ENCODE data around the gene OR56A4.
"Not testable (repeated sequence)": the region's sequence is repeated elsewhere in the genome, so short reads cannot be mapped to it uniquely, and the experiment has no call there.

The OR56A4 gene, protein sequence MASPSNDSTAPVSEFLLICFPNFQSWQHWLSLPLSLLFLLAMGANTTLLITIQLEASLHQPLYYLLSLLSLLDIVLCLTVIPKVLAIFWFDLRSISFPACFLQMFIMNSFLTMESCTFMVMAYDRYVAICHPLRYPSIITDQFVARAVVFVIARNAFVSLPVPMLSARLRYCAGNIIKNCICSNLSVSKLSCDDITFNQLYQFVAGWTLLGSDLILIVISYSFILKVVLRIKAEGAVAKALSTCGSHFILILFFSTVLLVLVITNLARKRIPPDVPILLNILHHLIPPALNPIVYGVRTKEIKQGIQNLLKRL

GRCh38 chr11:6006846-6007245 lies at the start of gene OR56A4:
Gene OR56A4, minus strand, starts transcription at chr11:6006946. Its CDS starts 3,954 bp downstream, at chr11:6002992.
- DNase-seq, result no peak

DNA sequence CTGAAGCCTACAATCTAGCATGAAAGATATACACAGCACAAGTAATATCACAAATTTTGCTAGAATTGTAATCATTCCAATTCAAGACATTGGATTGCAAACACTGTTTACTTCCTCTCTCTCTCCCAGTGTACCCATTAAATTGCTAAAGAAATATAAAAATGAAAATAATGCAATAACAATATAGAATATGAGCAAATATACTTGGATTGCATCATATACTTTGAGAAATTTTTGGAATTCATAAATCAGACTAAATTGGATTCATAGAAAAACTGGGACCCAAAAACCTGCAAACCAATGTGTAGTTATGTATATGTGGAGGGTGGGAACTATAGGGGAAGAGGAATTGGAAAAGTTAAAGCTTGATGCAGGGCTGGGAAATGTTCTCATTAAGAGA lies 48.8 kb upstream of the OR56A4 start:
- DNase-seq, result no peak

DNA sequence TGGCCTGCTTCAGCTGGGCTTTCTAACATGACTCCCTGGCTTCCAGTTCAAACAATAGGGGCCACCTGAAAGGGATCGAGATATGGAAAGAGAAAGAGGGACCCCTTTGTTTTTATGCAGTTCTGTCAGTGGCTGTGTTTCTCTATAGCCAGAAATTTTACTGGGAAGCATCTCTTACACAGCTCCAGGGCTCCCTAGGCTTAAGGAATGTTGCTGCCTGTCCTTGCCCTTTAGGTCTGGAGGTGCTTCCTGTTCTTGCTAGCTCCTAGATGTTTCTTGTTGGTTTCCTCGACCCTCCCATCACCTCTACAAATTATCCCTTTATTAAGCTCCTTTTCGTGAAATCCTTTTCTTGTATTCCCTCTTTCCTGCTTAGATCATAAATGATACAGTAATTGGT lies 45.6 kb upstream of the OR56A4 start:
- DNase-seq, result no peak

DNA sequence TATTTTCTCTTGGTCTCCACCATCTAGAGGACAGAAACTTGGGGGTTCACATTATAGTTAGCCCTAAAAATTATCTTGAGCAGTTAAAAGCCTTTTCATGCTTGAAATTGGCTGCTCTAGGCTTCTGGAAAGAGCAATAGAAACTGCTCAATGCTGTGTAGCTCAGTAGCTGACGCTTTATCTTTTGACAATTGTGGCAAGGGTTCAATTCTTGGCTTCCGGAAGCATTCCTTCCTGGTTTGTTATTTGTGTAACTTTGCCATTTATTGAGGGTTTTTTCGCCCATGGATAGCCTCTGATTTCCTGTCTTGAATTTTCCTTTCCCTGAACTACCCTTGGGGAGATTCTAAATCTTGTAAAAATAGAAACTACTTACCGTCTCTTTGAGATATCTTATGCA lies 34.1 kb upstream of the OR56A4 start:
- no peak for DNase-seq

DNA sequence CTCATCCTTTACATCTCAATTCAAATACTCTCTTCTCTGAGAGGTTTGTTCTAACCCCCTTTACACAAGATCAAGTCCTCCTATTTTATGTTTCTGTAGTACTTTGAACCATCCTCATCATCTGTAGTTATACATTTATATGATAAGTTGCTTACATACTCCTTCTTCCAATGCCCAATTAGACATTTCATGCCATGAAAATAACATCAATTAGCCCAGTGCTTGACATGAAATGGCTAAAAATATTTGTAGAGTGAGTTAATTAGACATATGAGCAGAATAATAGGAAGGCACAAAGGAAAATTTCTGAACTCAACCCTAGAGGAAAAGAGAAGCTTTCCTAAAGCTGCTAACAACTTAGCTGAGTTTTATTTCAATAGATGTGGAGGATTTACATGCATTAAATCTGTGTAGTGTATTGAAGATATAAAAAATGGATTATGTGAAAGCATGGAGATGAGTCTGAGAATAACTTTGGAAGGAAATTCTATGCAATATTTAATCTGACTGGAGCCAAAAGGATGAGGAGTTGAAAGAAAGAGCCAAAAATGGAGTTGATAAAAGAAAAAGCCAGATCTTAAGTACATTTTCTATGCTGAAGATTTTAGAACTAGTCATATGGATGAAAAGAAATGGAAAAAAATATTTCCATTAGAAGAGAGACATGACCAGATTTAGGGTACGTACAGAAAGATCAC lies 24.1 kb upstream of the OR56A4 start, which contains the start of gene OR56A1:
OR56A1 (minus strand) TSS at position 51 of the 698 bp plus-strand sequence. CDS start 3,066 bp downstream, outside the sequence.
- DNase-seq, result no peak

DNA sequence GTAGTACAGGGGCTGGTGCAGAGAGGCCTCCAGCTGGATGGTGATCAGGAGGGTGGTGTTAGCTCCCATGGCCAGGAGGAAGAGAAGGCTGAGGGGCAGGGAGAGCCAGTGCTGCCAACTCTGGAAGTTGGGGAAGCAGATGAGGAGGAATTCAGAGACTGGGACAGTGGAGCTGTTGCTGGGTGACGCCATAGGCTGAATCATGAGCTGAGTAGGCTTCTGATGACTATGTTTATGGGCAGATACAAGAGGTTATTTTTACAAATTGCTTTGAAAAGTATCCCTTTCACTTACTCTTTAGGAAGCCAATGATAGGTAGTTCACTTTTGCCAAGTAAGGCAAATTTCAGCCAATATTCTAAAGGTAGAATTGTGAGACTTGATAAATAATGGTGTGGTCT lies 20.8 kb upstream of the OR56A4 start:
- DNase-seq, result no peak

DNA sequence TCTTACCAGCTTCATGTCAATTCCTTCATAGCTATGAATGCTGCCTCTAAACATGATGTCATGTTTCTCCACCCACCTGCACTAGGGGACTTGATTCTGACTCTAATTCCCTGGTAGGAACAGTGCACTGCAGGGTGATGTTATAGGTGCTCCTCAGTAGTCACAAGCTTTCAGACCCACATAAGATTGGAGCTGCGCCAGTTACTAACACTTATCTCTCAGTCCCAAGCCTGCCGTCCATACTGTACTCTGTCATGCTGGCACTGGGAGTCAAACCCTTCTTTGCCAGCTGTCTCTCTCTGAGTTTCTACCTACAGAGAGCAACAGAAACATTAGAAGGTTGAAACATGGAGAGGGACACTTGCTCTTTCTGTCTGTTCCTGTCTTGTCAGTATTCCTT lies 18.3 kb upstream of the OR56A4 start:
- no peak for DNase-seq

- no peak for DNase-seq
Observed at GRCh38 chr11:6022956-6023355, 16.2 kb upstream of the OR56A4 start.

DNA sequence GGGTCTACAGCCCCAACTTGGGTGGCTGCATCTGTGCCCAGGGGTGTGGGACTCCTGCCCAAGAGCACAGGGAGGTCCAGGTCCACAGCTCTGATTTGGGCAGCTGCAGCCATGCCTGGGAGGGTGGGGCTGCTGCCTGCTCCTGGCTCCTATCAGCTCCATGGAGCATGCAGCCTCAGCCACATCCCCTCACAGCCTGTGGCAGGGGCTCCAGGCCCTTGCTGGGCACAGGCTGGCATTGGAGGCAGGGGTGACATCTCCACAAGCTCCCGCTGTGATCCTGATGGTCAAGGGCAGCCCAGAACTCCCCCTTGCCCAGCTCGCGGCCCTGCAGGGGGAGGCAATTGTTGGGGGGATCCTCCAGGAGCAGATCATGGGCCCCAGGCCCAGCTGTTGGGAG lies 6.3 kb upstream of the OR56A4 start:
- DNase-seq, result no peak

DNA sequence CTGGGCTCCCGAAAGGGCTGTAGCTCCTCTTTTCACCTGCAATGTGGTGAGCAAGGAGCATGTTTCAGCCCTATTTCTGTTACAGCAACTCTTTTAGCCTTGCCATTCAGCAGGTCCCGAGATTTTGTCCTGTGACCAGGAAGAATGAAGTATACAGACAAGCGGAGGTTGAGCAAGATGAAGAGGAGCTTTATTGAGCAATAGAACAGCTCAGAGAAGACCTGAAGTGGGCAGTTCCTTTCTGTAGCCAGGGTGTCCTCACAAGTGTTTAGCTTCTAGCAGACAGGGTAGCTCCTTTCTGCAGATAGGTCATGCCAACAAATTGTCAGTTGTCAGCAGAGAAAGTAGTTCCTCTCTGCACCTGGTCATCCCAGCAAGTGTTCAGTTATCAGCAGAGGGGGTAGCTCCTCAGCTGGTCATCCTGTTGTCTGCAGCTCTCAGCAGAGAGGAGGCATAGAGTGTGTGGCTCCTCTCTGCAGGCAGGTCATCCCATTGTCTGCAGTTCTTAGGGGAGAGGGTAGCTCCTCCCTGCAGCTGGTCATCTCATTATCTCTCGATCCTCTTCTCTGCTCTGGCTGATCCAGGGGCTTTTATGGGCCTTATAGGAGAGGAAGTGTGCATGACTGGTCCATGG lies 5.4 kb upstream of the OR56A4 start:
- DNase-seq, result no peak

DNA sequence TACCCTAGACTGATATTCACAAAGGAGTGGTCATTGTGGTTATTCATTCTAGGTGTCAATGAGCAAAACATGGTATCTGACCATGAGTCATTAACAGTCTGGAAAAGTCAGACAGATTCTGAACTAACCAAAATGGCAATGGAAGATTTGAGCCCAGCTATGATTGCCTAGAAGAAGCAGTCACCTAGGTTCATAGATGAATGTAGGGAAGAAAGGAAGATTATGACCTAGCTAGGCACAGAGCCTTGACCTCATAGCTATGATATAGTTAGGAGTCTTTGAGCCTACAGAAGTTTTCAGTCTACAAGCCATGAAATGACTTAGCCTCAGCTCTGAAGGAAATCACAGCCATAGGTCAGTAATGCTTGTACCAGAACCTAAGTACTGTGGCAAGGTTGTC lies 351 bp downstream of the OR56A4 start:
- DNase-seq, result no peak

DNA sequence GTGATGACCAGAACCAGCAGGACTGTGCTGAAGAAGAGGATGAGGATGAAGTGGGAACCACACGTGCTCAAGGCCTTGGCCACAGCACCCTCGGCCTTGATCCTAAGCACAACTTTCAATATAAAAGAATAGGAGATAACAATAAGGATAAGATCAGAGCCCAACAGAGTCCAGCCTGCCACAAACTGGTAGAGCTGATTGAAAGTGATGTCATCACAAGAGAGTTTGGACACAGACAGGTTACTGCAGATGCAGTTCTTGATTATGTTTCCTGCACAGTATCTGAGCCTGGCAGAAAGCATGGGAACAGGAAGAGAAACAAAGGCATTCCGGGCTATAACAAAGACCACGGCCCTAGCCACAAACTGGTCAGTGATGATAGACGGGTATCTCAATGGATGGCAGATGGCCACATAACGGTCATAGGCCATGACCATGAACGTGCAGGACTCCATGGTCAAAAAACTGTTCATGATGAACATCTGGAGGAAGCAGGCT lies 4.5 kb downstream of the OR56A4 start:
- no peak for DNase-seq

DNA sequence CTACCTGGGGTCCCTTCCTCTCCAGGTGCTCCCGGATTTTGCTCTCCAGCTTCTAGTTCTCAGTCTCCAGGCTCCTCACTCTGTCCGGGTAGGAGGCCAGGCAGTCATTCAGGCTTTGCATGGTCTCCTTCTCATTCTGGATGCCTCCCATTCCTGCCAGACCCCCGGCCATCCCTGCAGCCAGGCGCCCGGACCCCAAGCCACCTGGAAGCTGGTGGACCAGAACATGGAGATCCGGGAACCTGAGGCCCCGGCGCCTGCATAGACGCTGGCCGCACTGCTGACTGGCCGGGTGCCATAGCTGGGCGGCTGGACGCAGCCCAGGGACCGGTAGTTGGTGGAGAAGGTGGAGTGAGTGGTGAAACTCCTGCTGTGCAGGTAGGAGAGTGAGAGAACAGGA lies 12.0 kb downstream of the OR56A4 start:
- no peak for DNase-seq

DNA sequence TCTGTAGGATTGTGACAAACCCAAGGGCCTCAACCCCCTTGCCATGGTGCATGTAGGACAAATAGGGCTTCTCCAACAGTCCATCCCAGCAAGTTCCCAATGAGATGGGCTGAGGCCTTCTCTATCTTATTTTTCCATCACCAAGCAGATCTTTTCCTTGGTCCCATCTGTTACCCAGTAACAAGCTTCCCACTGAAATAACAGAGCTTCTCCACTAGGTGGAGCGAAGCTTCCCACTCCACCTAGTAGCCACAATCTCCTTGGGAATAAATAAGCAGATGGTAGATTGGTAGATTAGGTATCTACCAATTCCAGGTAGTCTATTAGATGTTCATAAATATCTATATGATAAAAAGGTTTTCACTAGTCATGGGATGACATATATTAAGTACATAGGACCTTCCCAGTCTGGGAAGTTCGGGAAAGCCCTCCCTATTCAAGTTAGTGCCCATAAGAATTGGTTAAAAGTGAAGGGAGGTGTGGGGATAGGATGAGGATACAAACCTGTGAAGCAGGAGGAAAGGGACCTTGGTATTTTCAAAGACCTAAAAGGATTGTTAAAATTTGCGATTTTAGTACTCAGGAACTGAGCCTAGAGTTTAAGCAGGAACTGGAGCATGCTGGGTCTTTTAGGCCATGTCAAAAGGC lies 14.0 kb downstream of the OR56A4 start:
- peak; percentile 6 for DNase-seq

DNA sequence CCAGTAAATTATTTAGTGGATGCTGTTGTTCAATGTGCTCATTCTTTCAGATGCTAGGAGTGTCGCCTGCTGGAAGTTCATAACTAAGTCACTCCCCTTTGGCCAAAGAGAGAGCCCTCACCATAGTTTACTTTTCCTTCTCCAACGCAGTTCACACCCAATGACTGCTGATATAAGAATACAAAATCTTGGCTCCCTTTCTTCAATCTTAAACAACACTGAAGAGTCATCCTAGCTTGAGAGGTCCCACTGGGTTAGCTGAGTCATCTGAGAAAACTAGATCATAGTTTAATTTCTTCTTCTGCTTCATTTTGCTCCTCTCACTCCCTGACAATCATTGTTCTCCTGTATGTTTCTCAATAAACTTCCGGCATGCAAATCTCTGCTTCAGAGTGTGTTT lies 14.6 kb downstream of the OR56A4 start:
- DNase-seq, result no peak

- no peak for DNase-seq
Observed at GRCh38 chr11:5989203-5989602, 17.5 kb downstream of the OR56A4 start.

GRCh38 chr11:5986885-5987284 lies 19.9 kb downstream of the OR56A4 start, which contains the start of gene OR52L1:
Gene OR52L1, minus strand, starts transcription at chr11:5986985. Its CDS starts 55 bp downstream, at chr11:5986930.
- DNase-seq, result no peak

DNA sequence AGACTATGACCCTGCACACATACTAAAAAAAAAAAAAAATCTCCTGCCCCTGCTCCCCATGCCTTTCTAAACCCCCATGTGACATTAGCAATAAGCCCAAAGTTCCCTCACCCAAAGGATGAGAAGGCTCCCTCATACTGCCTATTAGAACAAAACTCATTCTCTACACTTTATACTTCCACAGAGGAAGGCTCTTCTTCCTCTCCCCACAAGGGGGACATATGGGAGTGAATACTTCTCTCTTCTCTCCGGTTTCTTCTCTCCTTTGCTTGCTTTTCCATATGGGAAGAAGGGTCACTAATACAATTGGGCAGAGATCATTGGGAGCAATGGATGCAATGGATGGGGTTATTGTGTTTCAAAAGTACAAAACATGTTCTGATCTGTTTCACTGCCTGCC lies 23.3 kb downstream of the OR56A4 start:
- DNase-seq, result no peak

GRCh38 chr11:5973530-5973929 lies 33.2 kb downstream of the OR56A4 start:
- DNase-seq, result no peak

DNA sequence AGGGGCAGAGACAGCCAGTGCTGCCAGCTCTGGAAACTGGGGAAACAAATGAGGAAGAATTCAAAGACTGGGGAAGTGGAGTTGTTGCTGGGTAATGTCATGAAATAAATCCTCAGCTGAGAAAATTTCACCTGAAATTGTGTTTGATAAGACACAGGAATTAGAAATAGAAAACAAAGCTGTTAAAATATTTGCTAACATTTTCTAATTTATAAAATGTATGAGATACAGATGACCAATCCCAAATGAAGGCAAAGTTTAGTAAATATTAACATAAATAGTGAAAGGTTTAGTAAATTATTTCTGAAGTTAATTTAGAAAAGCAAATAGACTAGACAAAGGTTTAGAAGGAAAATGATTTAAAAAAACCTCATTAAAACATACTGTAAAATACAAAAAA lies 38.4 kb downstream of the OR56A4 start, which contains the start of gene OR56A5:
OR56A5 (minus strand) TSS at position 101 of the 400 bp plus-strand sequence; CDS start at position 101, 0 bp downstream.
- DNase-seq, result no peak

DNA sequence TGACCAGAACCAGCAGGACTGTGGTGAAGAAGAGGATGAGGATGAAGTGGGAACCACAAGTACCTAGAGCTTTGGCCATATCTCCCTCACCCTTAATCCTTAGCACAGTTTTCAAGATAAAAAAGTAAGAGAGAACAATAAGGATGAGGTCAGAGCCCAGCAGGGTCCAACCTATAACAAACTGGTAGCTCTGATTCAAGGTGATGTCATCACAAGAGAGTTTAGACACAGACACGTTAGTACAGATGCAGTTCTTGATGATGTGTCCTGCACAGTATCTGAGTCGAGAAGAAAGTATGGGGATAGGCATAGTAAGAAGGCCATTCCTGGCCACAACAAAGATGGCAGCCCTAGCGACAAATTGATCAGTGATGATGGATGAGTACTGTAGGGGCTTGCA lies 39.0 kb downstream of the OR56A4 start:
- no peak for DNase-seq

DNA sequence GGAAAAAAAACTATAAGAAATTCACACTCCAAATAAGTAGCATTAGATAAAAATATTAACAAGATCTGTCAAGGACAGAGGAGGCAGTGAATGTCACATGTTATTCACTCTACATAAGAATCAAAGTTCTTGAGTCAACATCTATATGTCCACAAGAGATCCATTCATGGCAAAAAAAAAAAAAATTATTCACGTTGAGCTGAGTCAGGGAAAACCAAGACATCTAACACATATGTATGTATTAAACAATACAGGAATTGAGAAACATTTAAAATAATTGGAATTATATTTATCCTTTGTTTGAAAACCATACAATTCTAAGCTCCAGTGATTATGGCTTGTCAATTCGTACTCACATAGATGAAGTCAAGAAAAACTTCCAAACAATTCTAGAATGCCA lies 39.8 kb downstream of the OR56A4 start:
- no peak for DNase-seq

DNA sequence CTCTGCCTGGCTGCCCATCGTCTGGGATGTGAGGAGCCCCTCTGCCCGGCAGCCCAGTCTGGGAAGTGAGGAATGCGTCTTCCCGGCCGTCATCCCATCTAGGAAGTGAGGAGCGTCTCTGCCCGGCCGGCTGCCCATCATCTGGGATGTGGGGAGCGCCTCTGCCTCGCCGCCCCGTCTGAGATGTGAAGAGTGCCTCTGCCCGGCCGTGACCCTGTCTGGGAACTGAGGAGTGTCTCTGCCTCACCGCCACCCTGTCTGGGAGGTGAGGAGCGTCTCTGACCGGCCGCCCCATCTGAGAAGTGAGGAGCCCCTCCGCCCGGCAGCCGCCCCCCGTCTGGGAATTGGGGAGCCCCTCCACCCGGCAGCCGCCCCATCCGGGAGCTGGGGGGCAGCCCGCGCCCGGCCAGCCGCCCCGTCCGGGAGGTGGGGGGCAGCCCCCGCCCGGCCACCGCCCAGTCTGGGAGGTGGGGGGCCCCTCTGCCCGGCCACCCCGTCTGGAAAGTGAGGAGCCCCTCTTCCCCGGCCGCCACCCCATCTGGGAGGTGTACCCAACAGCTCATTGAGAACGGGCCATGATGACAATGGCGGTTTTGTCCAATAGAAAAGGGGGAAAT lies 45.9 kb downstream of the OR56A4 start:
- DNase-seq, result not testable (repeated sequence)
